HEK293T (cell line): ENCODE results near the gene SEMA3G.

Experiments used
- CTCF ChIA-PET: fragments of 350-600 bp; formaldehyde crosslinking; extraction: SDS; loops from one replicate; lab custom pipeline; 2021; ENCODE audit warnings: antibody characterized with exemption, inconsistent platforms; lab: Yijun Ruan, JAX
- POLR2A ChIA-PET: fragments of 350-600 bp; formaldehyde crosslinking; extraction: SDS; loops from one replicate; lab custom pipeline; 2020; ENCODE audit warnings: antibody characterized with exemption, inconsistent platforms; lab: Yijun Ruan, JAX
- DNase-seq: peaks from one replicate; pipeline ENCODE4 v3.0.0; 2012; ENCODE audit warnings: mixed read lengths; ENCODE audit errors: extremely low spot score
- ARNT ChIP-seq: fragments of 450-650 bp; IDR thresholded peaks from 2 replicates; pipeline ENCODE4 v1.6.1; 2017; ENCODE audit warnings: mild to moderate bottlenecking
- BHLHE40 ChIP-seq: fragments of 450-650 bp; IDR thresholded peaks from 2 replicates; pipeline ENCODE4 v1.6.1; 2016; ENCODE audit warnings: mild to moderate bottlenecking, moderate library complexity, borderline replicate concordance
- CTBP1 ChIP-seq: fragments of 450-650 bp; IDR thresholded peaks from 2 replicates; pipeline ENCODE4 v1.6.1; 2016; ENCODE audit warnings: borderline replicate concordance
- ELF4 ChIP-seq: fragments of 450-650 bp; IDR thresholded peaks from 2 replicates; pipeline ENCODE4 v1.6.1; 2017; ENCODE audit warnings: antibody characterized with exemption
- FOXA1 ChIP-seq: fragments of 450-650 bp; IDR thresholded peaks from 2 replicates; pipeline ENCODE4 v1.6.1; 2016; ENCODE audit warnings: mild to moderate bottlenecking
- FOXK2 ChIP-seq: fragments of 450-650 bp; IDR thresholded peaks from 2 replicates; pipeline ENCODE4 v1.6.1; 2016; ENCODE audit warnings: mild to moderate bottlenecking
- FOXM1 ChIP-seq: fragments of 450-650 bp; IDR thresholded peaks from 2 replicates; pipeline ENCODE4 v1.6.1; 2017; ENCODE audit warnings: mild to moderate bottlenecking, borderline replicate concordance
- HDGF ChIP-seq: fragments of 450-650 bp; IDR thresholded peaks from 2 replicates; pipeline ENCODE4 v1.6.1; 2017; ENCODE audit warnings: antibody characterized with exemption, borderline replicate concordance
- L3MBTL2 ChIP-seq: fragments of 450-650 bp; conservative IDR thresholded peaks from 2 replicates; pipeline ENCODE4 v1.6.1; 2016; ENCODE audit warnings: mild to moderate bottlenecking
- LEF1 ChIP-seq: fragments of 450-650 bp; IDR thresholded peaks from 2 replicates; pipeline ENCODE4 v1.6.1; 2017; ENCODE audit warnings: mild to moderate bottlenecking, borderline replicate concordance
- NFRKB ChIP-seq: fragments of 450-650 bp; IDR thresholded peaks from 2 replicates; pipeline ENCODE4 v1.6.1; 2016; ENCODE audit warnings: mild to moderate bottlenecking, moderate library complexity
- SP1 ChIP-seq: fragments of 450-650 bp; IDR thresholded peaks from 2 replicates; pipeline ENCODE4 v1.6.1; 2017
- SUZ12 ChIP-seq: fragments of 450-650 bp; IDR thresholded peaks from 2 replicates; pipeline ENCODE4 v1.6.1; 2016; ENCODE audit warnings: mild to moderate bottlenecking
- TARDBP ChIP-seq: fragments of 450-650 bp; IDR thresholded peaks from 2 replicates; pipeline ENCODE4 v1.6.1; 2016
- ZNF384 ChIP-seq: fragments of 450-650 bp; IDR thresholded peaks from 2 replicates; pipeline ENCODE4 v1.6.1; 2016
- TF ChIP-seq, protein P1 (sequence below): fragments of 450-650 bp; IDR thresholded peaks from 2 replicates; pipeline ENCODE4 v1.6.1; 2016

SEMA3G gene

DNA sequence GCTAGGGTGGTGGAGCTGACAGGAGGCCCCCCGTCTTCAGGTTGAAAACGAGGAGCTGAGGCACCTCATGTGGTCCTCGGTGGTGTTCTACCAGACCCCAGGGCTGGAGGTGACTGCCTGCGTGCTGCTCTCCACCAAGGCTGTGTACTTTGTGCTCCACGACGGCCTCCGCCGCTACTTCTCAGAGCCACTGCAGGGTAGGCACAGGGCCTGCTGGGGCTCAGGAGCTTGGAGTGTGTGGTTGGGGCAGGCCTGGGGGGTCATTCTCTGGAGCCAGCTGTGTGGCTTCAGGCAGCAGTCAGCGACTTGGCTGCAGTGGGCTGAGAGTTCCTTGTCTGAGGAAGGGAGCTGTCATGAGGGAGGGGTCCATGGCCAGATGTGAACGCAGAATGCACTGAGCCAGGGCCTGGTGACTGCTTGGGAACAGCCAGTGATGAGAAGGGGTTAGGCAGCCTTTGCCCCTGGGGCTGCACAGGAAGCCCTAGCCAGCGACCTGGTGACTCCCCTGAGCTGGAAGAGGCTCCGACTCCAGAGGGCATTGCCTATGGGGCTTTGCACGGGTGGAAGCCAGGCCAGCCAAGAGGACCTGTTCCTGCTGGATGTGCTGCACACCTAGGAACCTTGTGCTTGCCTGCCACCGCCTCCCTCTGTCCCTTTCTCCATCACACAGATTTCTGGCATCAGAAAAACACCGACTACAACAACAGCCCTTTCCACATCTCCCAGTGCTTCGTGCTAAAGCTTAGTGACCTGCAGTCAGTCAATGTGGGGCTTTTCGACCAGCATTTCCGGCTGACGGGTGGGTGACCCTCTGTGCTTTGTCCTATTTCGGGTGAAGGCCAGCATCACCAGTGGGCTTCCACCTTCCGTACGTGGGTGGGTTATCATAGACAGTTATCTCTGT lies 45.4 kb upstream of the SEMA3G start:
- TF ChIP-seq HDGF = no peak
- TF ChIP-seq ARNT = no peak
- TF ChIP-seq ELF4 = no peak
- TF ChIP-seq FOXK2 = no peak
- TF ChIP-seq SUZ12 = no peak
- TF ChIP-seq BHLHE40 = no peak
- TF ChIP-seq NFRKB = no peak
- TF ChIP-seq ZNF384 = no peak
- no peak for TF ChIP-seq FOXM1
- TF ChIP-seq L3MBTL2 = no peak
- TF ChIP-seq TARDBP = no peak
- TF ChIP-seq, protein P1, sequence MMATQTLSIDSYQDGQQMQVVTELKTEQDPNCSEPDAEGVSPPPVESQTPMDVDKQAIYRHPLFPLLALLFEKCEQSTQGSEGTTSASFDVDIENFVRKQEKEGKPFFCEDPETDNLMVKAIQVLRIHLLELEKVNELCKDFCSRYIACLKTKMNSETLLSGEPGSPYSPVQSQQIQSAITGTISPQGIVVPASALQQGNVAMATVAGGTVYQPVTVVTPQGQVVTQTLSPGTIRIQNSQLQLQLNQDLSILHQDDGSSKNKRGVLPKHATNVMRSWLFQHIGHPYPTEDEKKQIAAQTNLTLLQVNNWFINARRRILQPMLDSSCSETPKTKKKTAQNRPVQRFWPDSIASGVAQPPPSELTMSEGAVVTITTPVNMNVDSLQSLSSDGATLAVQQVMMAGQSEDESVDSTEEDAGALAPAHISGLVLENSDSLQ = no peak
- TF ChIP-seq CTBP1 = no peak
- TF ChIP-seq SP1 = no peak
- TF ChIP-seq FOXA1 = no peak
- TF ChIP-seq LEF1 = no peak
- ChIA-PET CTCF (interaction anchor here (0.6 kb wide), 1 partner anchor 270 kb away, joined by 3 read pairs; no protein-coding TSS in a partner anchor), POLR2A (no interaction called here)
- no peak for DNase-seq

DNA sequence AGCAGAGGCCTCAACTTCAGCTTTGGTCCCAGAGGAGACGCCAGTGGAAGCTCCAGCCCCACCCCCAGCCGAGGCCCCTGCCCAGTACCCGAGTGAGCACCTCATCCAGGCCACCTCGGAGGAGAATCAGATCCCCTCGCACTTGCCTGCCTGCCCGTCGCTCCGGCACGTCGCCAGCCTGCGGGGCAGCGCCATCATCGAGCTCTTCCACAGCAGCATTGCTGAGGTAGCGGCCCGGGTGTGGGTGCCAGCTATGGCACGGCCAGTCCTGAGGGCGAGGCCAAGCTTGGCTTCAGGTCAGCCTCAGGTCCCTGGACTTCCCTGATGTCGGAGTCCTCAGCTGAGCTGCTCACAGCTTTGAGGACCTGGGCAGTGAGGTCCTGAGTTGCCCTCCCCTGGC lies 44.5 kb upstream of the SEMA3G start:
- POLR2A ChIA-PET = no interaction called here
- DNase-seq = no peak
- TF ChIP-seq SUZ12 = no peak
- TF ChIP-seq BHLHE40 = no peak
- no peak for TF ChIP-seq HDGF
- CTCF ChIA-PET = no interaction called here

DNA sequence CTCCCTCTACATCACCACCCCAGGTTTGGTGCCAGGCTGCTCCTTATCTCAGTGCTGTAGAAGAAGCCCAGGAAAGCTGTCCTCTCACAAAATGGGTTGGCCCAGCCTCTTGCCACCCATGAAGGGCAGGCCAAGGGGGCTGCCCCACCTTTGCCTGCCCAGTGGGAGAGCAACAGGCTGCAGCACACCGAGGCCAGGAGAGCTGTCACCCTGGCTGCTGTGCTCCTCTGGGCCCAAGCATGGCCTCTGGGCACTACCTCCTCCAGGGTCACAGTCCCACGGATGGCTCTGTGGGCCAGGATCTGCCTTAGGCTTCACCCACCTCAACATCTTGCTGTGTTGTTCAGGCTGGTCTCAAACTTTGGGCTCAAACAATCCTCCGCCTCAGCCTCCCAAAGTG lies 43.8 kb upstream of the SEMA3G start:
- POLR2A ChIA-PET = no interaction called here
- CTCF ChIA-PET = no interaction called here
- TF ChIP-seq L3MBTL2 = no peak

GRCh38 chr3:52487788-52488691 lies 43.1 kb upstream of the SEMA3G start:
- TF ChIP-seq CTBP1 (no peak), TARDBP (no peak)
- ChIA-PET POLR2A (no interaction called here), CTCF (no interaction called here)
- DNase-seq = no peak

More for the DNA sequence above, 43.8 kb upstream of the SEMA3G start:
- no peak for DNase-seq

DNA sequence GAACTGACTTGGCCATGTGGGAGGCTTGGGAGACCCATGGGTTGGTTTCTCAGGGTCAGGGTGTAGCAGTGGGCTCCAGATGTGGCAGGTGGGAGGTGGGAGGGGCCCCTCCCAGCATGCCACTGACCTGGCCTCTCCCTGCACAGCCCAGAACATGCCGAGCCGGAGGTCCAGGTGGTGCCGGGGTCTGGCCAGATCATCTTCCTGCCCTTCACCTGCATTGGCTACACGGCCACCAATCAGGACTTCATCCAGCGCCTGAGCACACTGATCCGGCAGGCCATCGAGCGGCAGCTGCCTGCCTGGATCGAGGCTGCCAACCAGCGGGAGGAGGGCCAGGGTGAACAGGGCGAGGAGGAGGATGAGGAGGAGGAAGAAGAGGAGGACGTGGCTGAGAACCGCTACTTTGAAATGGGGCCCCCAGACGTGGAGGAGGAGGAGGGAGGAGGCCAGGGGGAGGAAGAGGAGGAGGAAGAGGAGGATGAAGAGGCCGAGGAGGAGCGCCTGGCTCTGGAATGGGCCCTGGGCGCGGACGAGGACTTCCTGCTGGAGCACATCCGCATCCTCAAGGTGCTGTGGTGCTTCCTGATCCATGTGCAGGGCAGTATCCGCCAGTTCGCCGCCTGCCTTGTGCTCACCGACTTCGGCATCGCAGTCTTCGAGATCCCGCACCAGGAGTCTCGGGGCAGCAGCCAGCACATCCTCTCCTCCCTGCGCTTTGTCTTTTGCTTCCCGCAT lies 42.3 kb upstream of the SEMA3G start:
- ChIA-PET POLR2A (no interaction called here), CTCF (no interaction called here)
- TF ChIP-seq ELF4 (no peak), FOXA1 (no peak), LEF1 (no peak), TARDBP (no peak), L3MBTL2 (no peak), FOXM1 (no peak), FOXK2 (no peak), HDGF (no peak), ZNF384 (no peak), SUZ12 (no peak), BHLHE40 (no peak), ARNT (no peak)
- TF ChIP-seq, protein P1 = no peak
- DNase-seq = no peak

DNA sequence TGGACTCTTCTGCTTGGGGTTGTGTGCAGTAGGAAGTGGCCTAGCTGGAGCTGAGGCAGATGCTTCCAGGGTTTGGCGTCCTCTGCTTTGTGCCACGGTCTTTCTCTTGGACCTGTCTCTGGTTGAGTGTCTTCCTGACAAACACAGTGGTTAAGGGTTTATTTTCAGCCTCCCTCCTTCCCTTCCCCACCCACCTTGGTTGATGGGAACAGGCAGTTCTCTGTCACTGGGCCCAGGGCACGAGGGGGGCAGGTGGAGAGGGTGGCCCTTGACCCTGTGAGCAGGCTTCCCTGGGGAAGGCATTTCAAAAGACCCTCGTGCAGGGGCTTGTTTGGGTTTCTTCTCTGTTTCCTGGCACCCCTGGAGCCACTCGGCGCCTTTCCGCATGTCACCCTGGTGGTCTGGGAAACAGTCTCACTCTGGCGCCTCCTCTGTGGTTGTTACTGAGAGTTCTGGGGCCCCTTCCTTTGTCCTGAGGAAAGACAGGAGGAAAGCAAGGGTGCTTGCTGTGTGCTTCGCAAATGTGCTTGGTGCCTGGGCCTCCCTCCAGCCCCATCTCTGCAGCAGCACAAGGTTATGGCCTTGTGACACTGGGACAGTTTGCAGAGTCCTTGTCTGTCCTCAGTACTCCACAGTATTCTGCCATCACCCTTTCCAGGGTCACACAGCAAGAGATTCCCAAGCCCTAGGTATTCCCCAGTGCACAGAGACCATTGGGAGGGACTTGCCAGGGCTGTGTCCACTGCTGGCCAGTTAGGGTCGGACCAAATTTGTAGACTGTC lies 40.0 kb upstream of the SEMA3G start:
- no peak for DNase-seq
- ChIA-PET CTCF (no interaction called here), POLR2A (no interaction called here)
- TF ChIP-seq NFRKB (no peak), LEF1 (no peak), FOXM1 (no peak), HDGF (no peak), FOXA1 (no peak)
